Neural cell (in vitro differentiated cells): ENCODE measurements around the gene NOS1AP. TPM values are rescaled to one million over a fixed set of nuclear protein-coding genes. Genes with fewer than 3 reads are reported as not detected.

Experiments used
- H2AFZ ChIP-seq: fragments of 200-600, 300-800 bp; sonication (generic), shearing (Covaris generic); 2 replicates; pipeline ENCODE4 v1.6.0; 2014; ENCODE audit warnings: low read depth, mild to moderate bottlenecking, antibody characterized with exemption, low read length, moderate library complexity
- H3F3A ChIP-seq: fragments of 200-600 bp; shearing (Covaris generic); 2 replicates; pipeline ENCODE4 v1.6.1; 2016; ENCODE audit warnings: mild to moderate bottlenecking, moderate library complexity, mixed read lengths, antibody characterized with exemption, low read length; ENCODE audit not compliant: insufficient read depth, poor library complexity, severe bottlenecking
- H3K27ac ChIP-seq: fragments of 200-600, 300-800 bp; sonication (generic), shearing (Covaris generic); 2 replicates; pipeline ENCODE4 v1.5.1; 2014; ENCODE audit warnings: mild to moderate bottlenecking, low read length, moderate library complexity
- H3K27me3 ChIP-seq: fragments of 300-800, 200-600 bp; sonication (generic), shearing (Covaris generic); 2 replicates; pipeline ENCODE4 v1.6.0; 2014; ENCODE audit warnings: mild to moderate bottlenecking, low read depth, low read length, moderate library complexity; ENCODE audit not compliant: insufficient read depth
- H3K36me3 ChIP-seq: fragments of 300-800, 200-600 bp; sonication (generic), shearing (Covaris generic); 2 replicates; pipeline ENCODE4 v1.5.1; 2014; ENCODE audit warnings: mild to moderate bottlenecking, antibody characterized with exemption, low read length, moderate library complexity; ENCODE audit not compliant: insufficient read depth
- H3K4me2 ChIP-seq: fragments of 300-800, 200-600 bp; sonication (generic), shearing (Covaris generic); 2 replicates; pipeline ENCODE4 v1.6.0; 2014; ENCODE audit warnings: mild to moderate bottlenecking, low read length
- H3K4me3 ChIP-seq: fragments of 300-800, 200-600 bp; sonication (generic), shearing (Covaris generic); 2 replicates; pipeline ENCODE4 v1.5.1; 2014; ENCODE audit warnings: mild to moderate bottlenecking, low read length, moderate library complexity
- H3K79me2 ChIP-seq: fragments of 200-600 bp; shearing (Covaris generic); replicated peaks from 2 replicates; pipeline ENCODE4 v1.6.0; 2014; ENCODE audit warnings: mild to moderate bottlenecking, low read length, moderate library complexity; ENCODE audit not compliant: insufficient read depth
- H3K9ac ChIP-seq: fragments of 300-800, 200-600 bp; sonication (generic), shearing (Covaris generic); 2 replicates; pipeline ENCODE4 v1.6.1; 2016; ENCODE audit warnings: mild to moderate bottlenecking, low read length, mixed read lengths
- H3K9me2 ChIP-seq: fragments of 200-600 bp; shearing (Covaris generic); 2 replicates; pipeline ENCODE4 v1.6.1; 2016; ENCODE audit warnings: mild to moderate bottlenecking, low read length, mixed read lengths; ENCODE audit not compliant: insufficient read depth
- H3K9me3 ChIP-seq: fragments of 200-600, 300-800 bp; sonication (generic), shearing (Covaris generic); 2 replicates; pipeline ENCODE4 v1.6.1; 2016; ENCODE audit warnings: mild to moderate bottlenecking, mixed run types, low read length, moderate library complexity, mixed read lengths
- H4K20me1 ChIP-seq: fragments of 200-600 bp; shearing (Covaris generic); 2 replicates; pipeline ENCODE4 v1.6.1; 2016; ENCODE audit warnings: mild to moderate bottlenecking, mixed run types; ENCODE audit not compliant: insufficient read depth
- CTCF ChIP-seq: fragments of 450-650 bp; IDR thresholded peaks from 2 replicates; pipeline ENCODE4 v1.5.1; 2014; ENCODE audit warnings: antibody characterized with exemption, mild to moderate bottlenecking, moderate library complexity; ENCODE audit not compliant: poor library complexity, severe bottlenecking
- EP300 ChIP-seq: fragments of 450-650 bp; conservative IDR thresholded peaks from 2 replicates; pipeline ENCODE4 v1.6.1; 2014; ENCODE audit warnings: antibody characterized with exemption, mild to moderate bottlenecking, moderate library complexity; ENCODE audit not compliant: poor library complexity, severe bottlenecking
- EZH2 ChIP-seq: fragments of 200-600, 300-800 bp; shearing (Covaris generic), sonication (generic); IDR thresholded peaks from 2 replicates; pipeline ENCODE4 v1.6.1; 2014; ENCODE audit warnings: antibody characterized with exemption, low read length, borderline replicate concordance, mild to moderate bottlenecking; ENCODE audit not compliant: insufficient read depth, poor library complexity, severe bottlenecking
- MXI1 ChIP-seq: fragments of 450-650 bp; conservative IDR thresholded peaks from 2 replicates; pipeline ENCODE4 v1.6.1; 2014; ENCODE audit warnings: antibody characterized with exemption, mild to moderate bottlenecking; ENCODE audit not compliant: poor library complexity, severe bottlenecking
- POLR2AphosphoS5 ChIP-seq: IDR thresholded peaks from 2 replicates; pipeline ENCODE4 v1.6.1; 2012
- RAD21 ChIP-seq: fragments of 450-650 bp; conservative IDR thresholded peaks from 2 replicates; pipeline ENCODE4 v1.6.1; 2014; ENCODE audit warnings: antibody characterized with exemption, mild to moderate bottlenecking, moderate library complexity
- REST ChIP-seq: IDR thresholded peaks from 2 replicates; pipeline ENCODE4 v1.6.1; 2012; ENCODE audit warnings: borderline replicate concordance
- SMC3 ChIP-seq: fragments of 450-650 bp; conservative IDR thresholded peaks from 2 replicates; pipeline ENCODE4 v1.6.1; 2014; ENCODE audit warnings: antibody characterized with exemption, mild to moderate bottlenecking, moderate library complexity; ENCODE audit not compliant: poor library complexity
- TAF1 ChIP-seq: IDR thresholded peaks from 2 replicates; pipeline ENCODE4 v1.6.1; 2012; ENCODE audit warnings: low read depth
- polyA plus RNA-seq: library from polyadenylated mRNA; depleted of rRNA; stranded (reverse); fragments of >200 nt; gene quantifications from 2 replicates; pipeline ENCODE4 v1.2.3, GENCODE V29; 2014

NOS1AP gene
- polyA plus RNA-seq, 1 donor from 2014 or later, result 5.3 TPM

- Histone ChIP-seq H2AFZ (no peak overlapping the region), H3K4me3 (no peak overlapping the region), H3K79me2 (no peaks in the 10 kb centered on the region), H3F3A (no peaks in the 10 kb centered on the region), H3K9me3 (no peaks in the 10 kb centered on the region), H4K20me1 (no peaks in the 10 kb centered on the region), H3K27me3 (no peaks in the 10 kb centered on the region), H3K9me2 (no peaks in the 10 kb centered on the region), H3K27ac (no peak overlapping the region), H3K9ac (no peak overlapping the region), H3K4me2 (no peak overlapping the region), H3K36me3 (no peaks in the 10 kb centered on the region)
- no peak for TF ChIP-seq EP300
- TF ChIP-seq TAF1, result no peak
- TF ChIP-seq POLR2AphosphoS5, result no peak
- TF ChIP-seq MXI1, result no peak
- TF ChIP-seq SMC3, result no peak
- no peak for TF ChIP-seq RAD21
- TF ChIP-seq REST, result no peak
- TF ChIP-seq EZH2, result no peak
- no peak for TF ChIP-seq CTCF
Measured at GRCh38 chr1:162373541-162374260, 304.2 kb downstream of the NOS1AP start.

GRCh38 chr1:162374406-162374805 is 304.9 kb downstream of the NOS1AP start:
- H3K27ac ChIP-seq, result no peak overlapping the region
- no peaks in the 10 kb centered on the region for H3F3A ChIP-seq
- no peaks in the 10 kb centered on the region for H4K20me1 ChIP-seq
- H3K4me2 ChIP-seq, result no peak overlapping the region
- H3K9me3 ChIP-seq, result no peaks in the 10 kb centered on the region
- H3K9me2 ChIP-seq, result no peaks in the 10 kb centered on the region
- no peaks in the 10 kb centered on the region for H3K79me2 ChIP-seq
- no peaks in the 10 kb centered on the region for H3K36me3 ChIP-seq
- H3K4me3 ChIP-seq, result no peak overlapping the region
- TF ChIP-seq EP300 (no peak), RAD21 (no peak), EZH2 (no peak), CTCF (no peak), REST (no peak), POLR2AphosphoS5 (no peak), TAF1 (no peak), MXI1 (no peak), SMC3 (no peak)
- H3K27me3 ChIP-seq, result no peaks in the 10 kb centered on the region
- no peak overlapping the region for H3K9ac ChIP-seq
- no peak overlapping the region for H2AFZ ChIP-seq
